Thyroid gland (tissue), 4 donors: ENCODE data around the gene ZKSCAN1. TPM values are rescaled to one million over a fixed set of nuclear protein-coding genes. Genes with fewer than 3 reads are reported as not detected.

Experiments
- DNase-seq, 2 donors: peaks; one replicate each; pipeline ENCODE4 v3.0.0-alpha.2; 2019
- H3K27ac ChIP-seq, 3 donors: fragments of 200-600 bp; sonication (generic); 1 replicate in 2 of 3; 2 replicates in 1 of 3; pipeline ENCODE4 v1.5.1; 2016 to 2019; ENCODE audit warnings: mild to moderate bottlenecking in 1 of 3, moderate library complexity in 1 of 3
- H3K27me3 ChIP-seq: fragments of 200-600 bp; sonication (generic); one replicate; pipeline ENCODE4 v1.5.1; 2019
- H3K36me3 ChIP-seq, 2 donors: fragments of 200-600 bp; sonication (generic); one replicate each; pipeline ENCODE4 v1.5.1; 2016 to 2019
- H3K4me1 ChIP-seq, 2 donors: fragments of 200-600 bp; sonication (generic); one replicate each; pipeline ENCODE4 v1.5.1; 2017 to 2019
- H3K4me3 ChIP-seq, 3 donors: fragments of 200-600 bp; sonication (generic); replicated peaks in 1 of 3; 1 replicate in 2 of 3; 2 replicates in 1 of 3; pipeline ENCODE4 v1.5.1; 2016; ENCODE audit warnings: mild to moderate bottlenecking in 1 of 3
- H3K9me3 ChIP-seq: fragments of 200-600 bp; sonication (generic); one replicate; pipeline ENCODE4 v1.5.1; 2017
- CTCF ChIP-seq, 6 experiments: fragments of 200-600 bp in 3 of 6; fragments of 450-650 bp in 3 of 6; sonication (generic) in 3 of 6; IDR thresholded peaks; one replicate each; pipeline ENCODE4 v1.5.1; 2016 to 2019; ENCODE audit warnings: antibody characterized with exemption in 6 of 6, mild to moderate bottlenecking in 2 of 6, inconsistent platforms in 1 of 6, moderate library complexity in 1 of 6
- POLR2A ChIP-seq, 2 donors: fragments of 450-650 bp; IDR thresholded peaks; one replicate each; pipeline ENCODE4 v1.6.1; 2017; ENCODE audit warnings: antibody characterized with exemption in 2 of 2, mild to moderate bottlenecking in 2 of 2, moderate library complexity in 1 of 2
- WGBS, 2 donors: methylation state at CpG; one replicate each; pipeline ENCODE4 v1.1.5; 2017; 5-methylcytosine and 5-hydroxymethylcytosine counted together
- intact Hi-C: fragments of 100-400 bp; cut with DNase I; formaldehyde crosslinking; loops from one replicate; pipeline ENCODE4 v1.15.1; 2023
- total RNA-seq, 4 donors: library from RNA; depleted of rRNA; stranded (reverse); fragments of >200 nt; gene quantifications; one replicate each; pipeline ENCODE4 v1.2.3, GENCODE V29; 2016

Gene ZKSCAN1
- total RNA-seq, 4 donors from 2014 or later = 34.0 to 41.4 (median 35.3) TPM

DNA sequence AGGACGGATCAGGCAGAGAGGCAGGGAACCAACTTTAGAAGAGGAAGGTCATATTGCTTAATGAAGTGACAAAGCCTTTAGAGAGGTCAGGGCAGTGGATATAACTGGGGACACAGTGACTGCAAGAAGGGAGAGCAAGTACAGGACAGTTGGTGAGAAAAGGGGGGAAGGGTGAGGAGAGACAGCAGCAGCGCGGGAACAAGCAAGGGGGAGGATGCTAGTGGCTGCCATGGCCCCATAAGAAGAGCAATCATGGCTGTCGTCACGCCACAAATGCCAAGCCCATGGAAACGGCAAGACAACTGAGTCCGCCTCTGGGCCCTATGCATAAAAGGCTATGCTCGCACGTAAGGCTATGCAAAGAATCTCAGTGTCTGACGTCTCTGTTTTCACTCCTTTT lies 57.1 kb downstream of the ZKSCAN1 start:
- intact Hi-C loops = no loop called here
- Histone ChIP-seq H3K36me3 (peaks cover 69 to 77% of the 10 kb centered on the region in 2 donors), H3K4me1 (no peaks in the 10 kb centered on the region), H3K9me3 (no peaks in the 10 kb centered on the region), H3K27ac (no peak overlapping the region), H3K4me3 (no peak overlapping the region), H3K27me3 (no peaks in the 10 kb centered on the region)
- no peak for DNase-seq
- WGBS, 2 donors = 97% methylated on average over 10 of the region's 10 CpGs
- TF ChIP-seq CTCF (IDR thresholded peaks at IDR 0.05) (no peak), POLR2A (IDR thresholded peaks at IDR 0.05) (no peak)

- DNase-seq = no peak
- intact Hi-C loops = no loop called here
- H3K36me3 ChIP-seq = peaks cover 69 to 78% of the 10 kb centered on the region in 2 donors
- H3K27me3 ChIP-seq = no peaks in the 10 kb centered on the region
- no peak overlapping the region for H3K4me3 ChIP-seq
- H3K9me3 ChIP-seq = no peaks in the 10 kb centered on the region
- TF ChIP-seq POLR2A (IDR thresholded peaks at IDR 0.05) (no peak), CTCF (IDR thresholded peaks at IDR 0.05) (no peak)
- H3K27ac ChIP-seq = no peak overlapping the region
- WGBS, 2 donors = 96% methylated on average over 7 of the region's 7 CpGs
- H3K4me1 ChIP-seq = peaks cover 0 to 5% of the 10 kb centered on the region in 2 donors
Measured at GRCh38 chr7:100074841-100075240, 59.4 kb downstream of the ZKSCAN1 start.

DNA sequence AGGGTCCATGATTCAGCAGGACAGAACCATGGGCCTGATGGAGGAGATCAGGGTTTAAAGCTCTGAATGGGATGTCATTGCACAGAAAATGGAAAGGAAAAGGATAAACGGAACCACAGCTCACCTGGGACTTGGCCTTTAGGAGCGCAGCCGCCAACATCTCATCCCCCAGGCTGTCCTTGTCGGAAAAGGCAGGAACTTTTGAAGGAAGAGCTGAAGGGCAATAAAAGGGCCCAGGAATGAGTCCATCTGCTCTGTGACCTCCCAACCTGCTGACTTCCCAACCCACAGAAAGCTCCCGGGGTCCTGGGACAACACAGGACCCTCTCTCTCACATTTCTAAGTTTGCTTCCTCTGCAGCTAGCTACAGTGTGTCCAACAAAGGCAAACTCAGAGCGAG lies 60.0 kb downstream of the ZKSCAN1 start:
- no peak for DNase-seq
- Histone ChIP-seq H3K9me3 (no peaks in the 10 kb centered on the region), H3K4me1 (peaks cover 6 to 10% of the 10 kb centered on the region in 2 donors), H3K27ac (no peak overlapping the region), H3K4me3 (no peak overlapping the region), H3K27me3 (no peaks in the 10 kb centered on the region), H3K36me3 (peaks cover 64 to 72% of the 10 kb centered on the region in 2 donors)
- intact Hi-C loops = no loop called here
- no peak for TF ChIP-seq CTCF (IDR thresholded peaks at IDR 0.05)
- TF ChIP-seq POLR2A (IDR thresholded peaks at IDR 0.05) = no peak
- 92 to 93% methylated on average over 6 of the region's 6 CpGs for WGBS, 2 donors

GRCh38 chr7:100077205-100077604 lies 61.8 kb downstream of the ZKSCAN1 start:
- TF ChIP-seq POLR2A (IDR thresholded peaks at IDR 0.05) (no peak), CTCF (IDR thresholded peaks at IDR 0.05) (no peak)
- Histone ChIP-seq H3K4me1 (peaks cover 13 to 18% of the 10 kb centered on the region in 2 donors), H3K27me3 (no peaks in the 10 kb centered on the region), H3K9me3 (no peaks in the 10 kb centered on the region), H3K36me3 (peaks cover 46 to 54% of the 10 kb centered on the region in 2 donors), H3K4me3 (no peak overlapping the region), H3K27ac (no peak overlapping the region)
- intact Hi-C loops = no loop called here
- WGBS, 2 donors = 95 to 98% methylated on average over 4 of the region's 4 CpGs
- no peak for DNase-seq

- no peak overlapping the region for H3K27ac ChIP-seq
- no peak for DNase-seq
- H3K4me1 ChIP-seq = peaks cover 21 to 26% of the 10 kb centered on the region in 2 donors
- intact Hi-C loops = no loop called here
- peaks cover 28 to 35% of the 10 kb centered on the region in 2 donors for H3K36me3 ChIP-seq
- no peaks in the 10 kb centered on the region for H3K27me3 ChIP-seq
- WGBS, 2 donors = 78 to 83% methylated on average over 7 of the region's 7 CpGs
- H3K4me3 ChIP-seq = no peak overlapping the region
- no peak for TF ChIP-seq POLR2A (IDR thresholded peaks at IDR 0.05)
- no peak for TF ChIP-seq CTCF (IDR thresholded peaks at IDR 0.05)
- no peaks in the 10 kb centered on the region for H3K9me3 ChIP-seq
Measured at GRCh38 chr7:100079024-100079560, 63.7 kb downstream of the ZKSCAN1 start.
